K562 (cell line): ENCODE data around the gene KCNMB2. TPM values are rescaled to one million over a fixed set of nuclear protein-coding genes. Genes with fewer than 3 reads are reported as not detected.
A peak's percentile ranks its signal among the peaks of the same experiment; 100 is the strongest.

ENCODE experiments used
- CBX2 ChIP-seq: fragments of 200-600 bp; sonication (generic); IDR thresholded peaks from one replicate; pipeline ENCODE4 v1.6.1; 2012; ENCODE audit warnings: mild to moderate bottlenecking, low read length, inconsistent platforms; ENCODE audit not compliant: insufficient read depth, poor library complexity, severe bottlenecking
- KDM5B ChIP-seq: fragments of 200-600 bp; sonication (generic); IDR thresholded peaks from 2 replicates; pipeline ENCODE4 v1.6.1; 2012; ENCODE audit warnings: low read depth, mild to moderate bottlenecking, moderate library complexity, low read length, control low read depth, inconsistent platforms; ENCODE audit not compliant: insufficient replicate concordance
- MAFF ChIP-seq: IDR thresholded peaks from 2 replicates; pipeline ENCODE4 v1.6.1; 2012; ENCODE audit warnings: low read length, improper control_type of control experiment
- MAZ ChIP-seq, 2 experiments: fragments of 450-650 bp in 1 of 2; sonication (generic) in 1 of 2; formaldehyde crosslinking; IDR thresholded peaks in 1 of 2; conservative IDR thresholded peaks in 1 of 2; 2 replicates each; pipeline versions ENCODE4 v1.4.0 to v1.5.0; 2020; ENCODE audit warnings: mild to moderate bottlenecking in 1 of 2, missing genetic modification reagents in 1 of 2
- PHF21A ChIP-seq: fragments of 450-650 bp; IDR thresholded peaks from 2 replicates; pipeline ENCODE4 v1.6.1; 2017; ENCODE audit warnings: low read depth, borderline replicate concordance
- RAD51 ChIP-seq: fragments of 450-650 bp; IDR thresholded peaks from 2 replicates; pipeline ENCODE4 v1.7.1; 2016; ENCODE audit warnings: low read depth, mild to moderate bottlenecking, borderline replicate concordance
- SRSF9 ChIP-seq: fragments of 200-400 bp; formaldehyde crosslinking; IDR thresholded peaks from 2 replicates; pipeline ENCODE4 v1.6.1; 2017; ENCODE audit warnings: low read depth, low read length, borderline replicate concordance
- THAP12 ChIP-seq: fragments of 250-450 bp; sonication (Bioruptor Pico); IDR thresholded peaks from 2 replicates; pipeline ENCODE4 v1.9.0; 2021; ENCODE audit warnings: mild to moderate bottlenecking, inconsistent platforms
- ZFP30 ChIP-seq: fragments of 250-450 bp; sonication (Bioruptor Pico); IDR thresholded peaks from 2 replicates; pipeline ENCODE4 v1.8.0; 2022; ENCODE audit warnings: moderate library complexity, mild to moderate bottlenecking, inconsistent platforms, borderline replicate concordance
- ZHX1 ChIP-seq: fragments of 150-350 bp; conservative IDR thresholded peaks from 2 replicates; pipeline ENCODE4 v1.6.1; 2014; ENCODE audit warnings: low read length
- ZNF12 ChIP-seq: sonication (generic); formaldehyde crosslinking; IDR thresholded peaks from 2 replicates; pipeline ENCODE4 v1.4.0; 2020; ENCODE audit warnings: mild to moderate bottlenecking, missing genetic modification reagents
- ZNF316 ChIP-seq: fragments of 450-650 bp; IDR thresholded peaks from 2 replicates; pipeline ENCODE4 v1.6.1; 2016
- polyA plus RNA-seq, 8 experiments: library from polyadenylated mRNA; depleted of rRNA in 4 of 8; stranded (reverse) in 5 of 8; unstranded in 3 of 8; fragments of >200 nt; fragmentation: Nextera tagmentation in 2 of 8; fragmentation: Illumina TruSeq in 1 of 8; extraction: Ambion mirVana in 2 of 8; extraction: Trizol in 1 of 8; gene quantifications; 2 replicates each; pipeline versions ENCODE4 v1.2.1 to v1.2.3, GENCODE V29; 2011 to 2014; ENCODE audit warnings: inconsistent platforms in 1 of 8, missing spikeins in 1 of 8
- total RNA-seq, 7 experiments: library from RNA; depleted of rRNA in 6 of 7; stranded (reverse); fragments of >200 nt in 6 of 7; fragmentation: Illumina TruSeq in 2 of 7; extraction: Trizol in 2 of 7; gene quantifications; 2 replicates each; pipeline versions ENCODE4 v1.2.1 to v1.2.3, GENCODE V29; 2011 to 2021; ENCODE audit warnings: low replicate concordance in 1 of 7

Gene KCNMB2
- total and polyA plus RNA-seq, 9 of the 15 experiments (the other 6 are each of a cell fraction or from before 2014, with no cell fraction given), result 0.04 to 0.15 TPM; not detected in 7

GRCh38 chr3:178808748-178809147, 272.5 kb downstream of the KCNMB2 start (continued):
- TF ChIP-seq RAD51 (no peak), KDM5B (no peak), MAZ (CRISPR knock-in tag; conservative IDR thresholded peaks at IDR 0.05 in 1 of 2, IDR thresholded peaks at IDR 0.05 in 1 of 2) (no peak), ZFP30 (no peak), ZHX1 (no peak), PHF21A (no peak), SRSF9 (no peak), MAFF (peak; percentile 70), THAP12 (CRISPR knock-in tag) (no peak), ZNF12 (CRISPR knock-in tag) (no peak), CBX2 (no peak), ZNF316 (peak; percentile 79)
